ENCODE measurements around the gene TMEM151A.
"Not testable (repeated sequence)": the region's sequence is repeated elsewhere in the genome, so short reads cannot be mapped to it uniquely, and the experiment has no call there.

The TMEM151A gene

GRCh38 chr11:66275396-66275795, 16.3 kb upstream of the TMEM151A start:
- Histone ChIP-seq H2AK5ac (ENCODE audit: low read length) (no peak overlapping the region), H3K9ac (ENCODE audit: low read length) (no peak overlapping the region), H3K4me3 (ENCODE audit: low read length) (no peak overlapping the region), H3K4me2 (ENCODE audit: low read length) (no peak overlapping the region), H3K56ac (ENCODE audit: low read length) (no peak overlapping the region), H4K5ac (ENCODE audit: low read length) (no peak overlapping the region), H3K23ac (ENCODE audit: low read length) (no peak overlapping the region), H2BK5ac (ENCODE audit: low read length) (no peak overlapping the region), H3K18ac (ENCODE audit: low read length) (no peak overlapping the region), H2BK15ac (replicated peaks; ENCODE audit: low read depth) (no peak overlapping the region), H3K79me1 (ENCODE audit: low read length) (peaks cover 3% of the 10 kb centered on the region), H3K4ac (ENCODE audit: low read depth, low read length) (no peak overlapping the region), H3K4me1 (ENCODE audit: control insufficient read depth, low read depth, low read length) (no peaks in the 10 kb centered on the region), H4K8ac (ENCODE audit: low read depth, low read length) (no peak overlapping the region), H3K36me3 (ENCODE audit: control insufficient read depth, insufficient read depth, low read length) (peaks cover 13% of the 10 kb centered on the region), H3K79me2 (ENCODE audit: control insufficient read depth, insufficient read depth, low read length) (peaks cover 3% of the 10 kb centered on the region), H3K27me3 (ENCODE audit: insufficient read depth, low read length, poor library complexity) (no peaks in the 10 kb centered on the region), H3K27ac (ENCODE audit: low read depth, low read length) (no peak overlapping the region), H2BK120ac (ENCODE audit: low read depth, low read length) (no peak overlapping the region)
- DNase-seq: no peak
- WGBS (ENCODE audit: extremely low coverage, insufficient coverage, low lambda C conversion rate): no CpG with 5 or more reads among the region's 8 CpGs

GRCh38 chr11:66275984-66276612, 15.6 kb upstream of the TMEM151A start:
- H3K79me1 ChIP-seq (ENCODE audit: low read length): no peaks in the 10 kb centered on the region
- no peak overlapping the region for H3K4me3 ChIP-seq (ENCODE audit: low read length)
- H3K4me1 ChIP-seq (ENCODE audit: control insufficient read depth, low read depth, low read length): no peaks in the 10 kb centered on the region
- no CpG with 5 or more reads among the region's 14 CpGs for WGBS (ENCODE audit: extremely low coverage, insufficient coverage, low lambda C conversion rate)
- H4K8ac ChIP-seq (ENCODE audit: low read depth, low read length): no peak overlapping the region
- no peak overlapping the region for H3K4ac ChIP-seq (ENCODE audit: low read depth, low read length)
- no peak overlapping the region for H3K23ac ChIP-seq (ENCODE audit: low read length)
- H2BK5ac ChIP-seq (ENCODE audit: low read length): no peak overlapping the region
- H2BK120ac ChIP-seq (ENCODE audit: low read depth, low read length): no peak overlapping the region
- H3K4me2 ChIP-seq (ENCODE audit: low read length): no peak overlapping the region
- H3K27ac ChIP-seq (ENCODE audit: low read depth, low read length): no peak overlapping the region
- no peak for DNase-seq
- H2BK15ac ChIP-seq (replicated peaks; ENCODE audit: low read depth): no peak overlapping the region
- peaks cover 13% of the 10 kb centered on the region for H3K36me3 ChIP-seq (ENCODE audit: control insufficient read depth, insufficient read depth, low read length)
- no peak overlapping the region for H3K56ac ChIP-seq (ENCODE audit: low read length)
- H3K9ac ChIP-seq (ENCODE audit: low read length): no peak overlapping the region
- no peaks in the 10 kb centered on the region for H3K27me3 ChIP-seq (ENCODE audit: insufficient read depth, low read length, poor library complexity)
- H3K18ac ChIP-seq (ENCODE audit: low read length): no peak overlapping the region
- H3K79me2 ChIP-seq (ENCODE audit: control insufficient read depth, insufficient read depth, low read length): no peaks in the 10 kb centered on the region
- no peak overlapping the region for H2AK5ac ChIP-seq (ENCODE audit: low read length)
- H4K5ac ChIP-seq (ENCODE audit: low read length): no peak overlapping the region

- H3K79me2 ChIP-seq (ENCODE audit: control insufficient read depth, insufficient read depth, low read length); H3K4me1 ChIP-seq (ENCODE audit: control insufficient read depth, low read depth, low read length); H3K4me2 ChIP-seq (ENCODE audit: low read length); H3K27ac ChIP-seq (ENCODE audit: low read depth, low read length); H3K9ac ChIP-seq (ENCODE audit: low read length); H2BK120ac ChIP-seq (ENCODE audit: low read depth, low read length); H3K56ac ChIP-seq (ENCODE audit: low read length); H3K18ac ChIP-seq (ENCODE audit: low read length); H3K4me3 ChIP-seq (ENCODE audit: low read length); H3K27me3 ChIP-seq (ENCODE audit: insufficient read depth, low read length, poor library complexity); DNase-seq; H4K8ac ChIP-seq (ENCODE audit: low read depth, low read length); H3K79me1 ChIP-seq (ENCODE audit: low read length); H2BK15ac ChIP-seq (replicated peaks; ENCODE audit: low read depth); H4K5ac ChIP-seq (ENCODE audit: low read length); H2AK5ac ChIP-seq (ENCODE audit: low read length); H2BK5ac ChIP-seq (ENCODE audit: low read length); H3K4ac ChIP-seq (ENCODE audit: low read depth, low read length); H3K23ac ChIP-seq (ENCODE audit: low read length): not testable (repeated sequence)
- peaks cover 13% of the 10 kb centered on the region for H3K36me3 ChIP-seq (ENCODE audit: control insufficient read depth, insufficient read depth, low read length)
- WGBS (ENCODE audit: extremely low coverage, insufficient coverage, low lambda C conversion rate): no CpG with 5 or more reads among the region's 13 CpGs
Measured at GRCh38 chr11:66276619-66277018, 15.1 kb upstream of the TMEM151A start.

- not testable (repeated sequence) for H3K4me2 ChIP-seq (ENCODE audit: low read length); H4K5ac ChIP-seq (ENCODE audit: low read length); H2BK120ac ChIP-seq (ENCODE audit: low read depth, low read length); H3K4me1 ChIP-seq (ENCODE audit: control insufficient read depth, low read depth, low read length); H3K79me1 ChIP-seq (ENCODE audit: low read length); H4K8ac ChIP-seq (ENCODE audit: low read depth, low read length); H2AK5ac ChIP-seq (ENCODE audit: low read length); H3K4ac ChIP-seq (ENCODE audit: low read depth, low read length); H2BK5ac ChIP-seq (ENCODE audit: low read length); H3K27ac ChIP-seq (ENCODE audit: low read depth, low read length); H3K56ac ChIP-seq (ENCODE audit: low read length); H3K27me3 ChIP-seq (ENCODE audit: insufficient read depth, low read length, poor library complexity); H3K9ac ChIP-seq (ENCODE audit: low read length); H3K4me3 ChIP-seq (ENCODE audit: low read length); H3K79me2 ChIP-seq (ENCODE audit: control insufficient read depth, insufficient read depth, low read length); H3K18ac ChIP-seq (ENCODE audit: low read length); H2BK15ac ChIP-seq (replicated peaks; ENCODE audit: low read depth); DNase-seq; H3K23ac ChIP-seq (ENCODE audit: low read length)
- H3K36me3 ChIP-seq (ENCODE audit: control insufficient read depth, insufficient read depth, low read length): peaks cover 13% of the 10 kb centered on the region
- no CpG with 5 or more reads among the region's 4 CpGs for whole genome bisulfite sequencing (ENCODE audit: extremely low coverage, insufficient coverage, low lambda C conversion rate)
Measured at GRCh38 chr11:66277064-66277463, 14.6 kb upstream of the TMEM151A start.

GRCh38 chr11:66277471-66278362, 14.0 kb upstream of the TMEM151A start, which contains the start of gene CNIH2:
Gene CNIH2, plus strand, starts transcription at chr11:66278175. Its CDS starts 282 bp downstream, at chr11:66278457.
- Histone ChIP-seq H3K4ac (ENCODE audit: low read depth, low read length) (no peak within 1 kb of the TSS), H2BK15ac (replicated peaks; ENCODE audit: low read depth) (no peak within 1 kb of the TSS), H2BK120ac (ENCODE audit: low read depth, low read length) (no peak within 1 kb of the TSS), H3K23ac (ENCODE audit: low read length) (no peak within 1 kb of the TSS), H2AK5ac (ENCODE audit: low read length) (peak within 1 kb of the TSS; percentile 24), H3K4me3 (ENCODE audit: low read length) (no peak within 1 kb of the TSS), H3K4me1 (ENCODE audit: control insufficient read depth, low read depth, low read length) (no peaks in the 10 kb centered on the region), H4K8ac (ENCODE audit: low read depth, low read length) (no peak within 1 kb of the TSS), H3K79me2 (ENCODE audit: control insufficient read depth, insufficient read depth, low read length) (no peaks in the 10 kb centered on the region), H2BK5ac (ENCODE audit: low read length) (no peak within 1 kb of the TSS), H3K27me3 (ENCODE audit: insufficient read depth, low read length, poor library complexity) (no peaks in the 10 kb centered on the region), H3K9ac (ENCODE audit: low read length) (peak within 1 kb of the TSS; percentile 65), H4K5ac (ENCODE audit: low read length) (no peak within 1 kb of the TSS), H3K27ac (ENCODE audit: low read depth, low read length) (no peak within 1 kb of the TSS), H3K56ac (ENCODE audit: low read length) (peak within 1 kb of the TSS; percentile 83), H3K4me2 (ENCODE audit: low read length) (peak within 1 kb of the TSS; percentile 54), H3K18ac (ENCODE audit: low read length) (peak within 1 kb of the TSS; percentile 22), H3K79me1 (ENCODE audit: low read length) (no peaks in the 10 kb centered on the region), H3K36me3 (ENCODE audit: control insufficient read depth, insufficient read depth, low read length) (peaks cover 9% of the 10 kb centered on the region)
- no CpG with 5 or more reads among the region's 84 CpGs for WGBS (ENCODE audit: extremely low coverage, insufficient coverage, low lambda C conversion rate)
- peak; percentile 57 for DNase-seq

All from mesendoderm (in vitro differentiated cells).